HG03095 (cell line): Measurements from ENCODE around the gene DDX20.

Experiments
- ATAC-seq: cut with Tn5 transposase; IDR thresholded peaks from one replicate; pipeline ENCODE4 v1.9.1; 2021; ENCODE audit warnings: moderate library complexity; ENCODE audit not compliant: unreplicated experiment

Gene DDX20

GRCh38 chr1:111747282-111747734 lies 8.4 kb upstream of the DDX20 start:
- ATAC-seq: no peak

- no peak for ATAC-seq
These were observed 7.8 kb upstream of the DDX20 start for GRCh38 chr1:111747947-111748346.

DNA sequence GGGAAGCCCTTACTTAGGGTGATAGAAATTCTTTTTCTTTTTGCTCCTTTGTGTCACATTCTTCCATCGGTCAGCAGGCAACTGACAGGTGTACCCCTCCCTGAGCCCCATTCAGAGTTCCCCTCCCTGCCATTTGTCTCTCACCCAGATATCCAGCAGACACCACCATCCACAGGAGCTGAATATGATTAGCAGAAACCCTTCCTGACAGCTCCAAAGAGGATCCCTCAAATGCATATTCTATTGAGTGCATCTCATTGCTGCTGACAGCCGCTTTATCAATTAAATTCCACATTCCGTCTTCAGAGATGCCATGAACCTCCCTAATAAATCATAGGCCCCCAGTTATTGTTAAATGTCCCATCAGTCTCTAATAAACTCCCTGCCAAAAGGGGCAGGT lies 6.1 kb upstream of the DDX20 start:
- no peak for ATAC-seq

GRCh38 chr1:111750856-111751255 lies 4.8 kb upstream of the DDX20 start:
- no peak for ATAC-seq

DNA sequence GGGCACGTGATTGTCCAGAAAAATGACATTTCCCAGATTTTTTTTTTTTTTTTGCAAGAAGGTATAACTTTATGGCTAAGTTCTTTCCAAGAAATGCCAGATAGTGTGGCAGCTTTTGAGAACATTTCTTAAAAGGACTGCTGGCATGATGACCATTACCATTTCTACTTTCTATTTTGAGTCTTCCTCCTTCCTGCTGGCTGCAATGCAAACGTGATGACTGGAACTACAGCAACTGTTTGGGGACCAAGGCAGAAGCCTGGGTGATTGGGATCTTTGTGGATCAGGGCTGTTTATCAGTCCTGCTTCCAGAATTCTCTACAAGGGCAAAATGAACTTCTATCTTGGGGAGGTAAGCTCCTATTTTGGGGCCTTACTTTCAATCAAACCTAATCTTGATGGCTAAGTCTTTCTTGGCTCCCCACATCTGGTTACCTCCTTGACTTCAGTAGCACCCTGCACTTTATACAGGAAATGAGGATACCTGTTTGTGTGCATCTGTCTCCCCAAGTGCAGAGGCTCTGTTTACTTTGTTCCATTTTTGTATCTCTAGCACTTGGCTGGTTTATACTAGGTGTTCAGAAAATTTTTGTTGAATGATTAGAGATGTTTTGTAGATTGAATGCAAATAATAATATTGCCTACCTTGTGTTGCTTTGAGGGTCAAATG lies 3.7 kb upstream of the DDX20 start:
- ATAC-seq: no peak

GRCh38 chr1:111754984-111755330 lies 744 bp upstream of the DDX20 start:
- ATAC-seq: peak; percentile 8

GRCh38 chr1:111756124-111756513 lies 418 bp downstream of the DDX20 start:
- ATAC-seq: peak; percentile 15

DNA sequence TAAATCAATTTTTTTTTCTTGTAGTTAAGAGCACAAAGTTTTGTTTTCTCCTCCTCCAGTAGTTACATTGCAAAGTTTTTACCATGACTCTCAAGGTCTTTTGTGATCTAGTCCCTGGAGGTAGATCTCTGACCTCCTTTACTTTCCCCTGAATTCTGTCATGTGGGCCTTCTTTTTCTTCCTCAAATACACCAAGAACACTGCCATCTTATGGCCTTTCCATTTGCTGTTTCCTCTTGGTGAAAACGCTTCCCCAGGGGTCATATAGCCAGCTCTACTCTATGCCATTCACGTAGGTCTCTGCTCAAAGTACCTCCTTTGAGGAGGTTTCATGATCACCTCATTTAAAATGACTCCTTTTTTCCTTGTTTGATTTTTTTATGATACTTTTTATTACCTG lies 2.7 kb downstream of the DDX20 start:
- no peak for ATAC-seq

DNA sequence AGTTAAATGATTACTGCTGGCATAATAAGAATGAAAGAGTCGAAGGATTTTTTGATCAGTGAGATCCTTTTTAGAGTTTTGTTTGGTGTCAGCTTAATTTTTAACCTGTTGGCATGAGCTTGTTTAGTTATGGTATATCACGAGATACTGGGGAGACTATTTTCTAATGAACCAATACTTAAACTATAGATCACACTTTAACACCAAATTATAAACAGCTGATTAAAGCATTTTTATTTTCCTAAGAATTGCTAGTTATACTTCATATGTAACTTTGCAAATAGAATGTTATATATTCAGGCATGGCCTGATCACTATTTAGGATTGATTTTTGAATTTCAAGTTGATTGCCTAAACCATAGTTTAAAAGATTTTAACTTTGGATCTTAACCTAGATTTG lies 6.0 kb downstream of the DDX20 start:
- ATAC-seq: no peak

GRCh38 chr1:111762332-111762731 lies 6.6 kb downstream of the DDX20 start:
- ATAC-seq: no peak

DNA sequence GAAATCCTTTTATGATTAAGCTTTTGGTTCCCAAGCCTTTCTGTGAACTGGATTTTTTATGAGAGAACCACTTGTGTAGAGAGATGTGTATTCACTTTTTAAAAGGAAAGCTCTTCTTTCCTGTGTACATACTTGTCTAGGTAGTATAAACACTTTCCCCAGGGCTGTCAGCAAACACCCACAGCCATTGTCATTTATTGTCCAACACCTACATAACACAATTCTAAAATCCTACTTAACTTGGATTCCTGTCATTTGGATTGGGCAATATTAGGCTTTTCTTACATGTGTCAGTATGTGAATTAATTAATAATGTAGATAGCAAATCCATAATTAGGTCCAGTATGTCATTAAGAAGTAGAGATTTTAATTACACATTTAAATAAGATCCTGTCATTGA lies 12.3 kb downstream of the DDX20 start:
- ATAC-seq: no peak

- no peak for ATAC-seq
These were observed 12.9 kb downstream of the DDX20 start for GRCh38 chr1:111768625-111769024.

DNA sequence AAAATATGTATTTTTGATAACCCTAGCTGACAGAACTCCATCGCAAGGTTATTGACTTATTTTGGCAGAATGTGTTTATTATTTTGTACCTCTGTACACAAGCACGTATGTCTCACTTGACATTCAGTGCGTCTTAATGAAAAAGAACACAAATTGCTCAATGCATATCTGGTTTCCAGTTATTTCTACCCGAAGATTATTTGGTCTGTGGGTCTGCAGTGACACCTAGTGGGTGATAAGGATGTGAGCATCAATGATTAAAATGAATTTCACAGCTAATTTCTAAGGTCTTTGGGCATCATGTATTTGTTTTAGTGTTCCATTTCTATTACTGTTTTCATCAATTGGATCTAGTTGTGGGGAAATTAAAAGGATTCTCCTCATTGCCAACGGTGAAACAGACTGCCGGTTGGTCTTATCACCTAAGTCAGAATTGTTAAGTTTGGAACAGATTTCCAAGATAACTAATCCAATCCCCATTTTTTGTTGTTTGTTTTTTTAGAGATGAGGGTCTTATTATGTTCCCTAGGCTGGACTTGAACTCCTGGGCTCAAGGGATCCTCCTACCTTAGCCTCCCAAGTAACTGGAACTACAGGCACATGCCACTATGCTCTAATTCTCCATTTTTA lies 13.9 kb downstream of the DDX20 start:
- ATAC-seq: no peak

DNA sequence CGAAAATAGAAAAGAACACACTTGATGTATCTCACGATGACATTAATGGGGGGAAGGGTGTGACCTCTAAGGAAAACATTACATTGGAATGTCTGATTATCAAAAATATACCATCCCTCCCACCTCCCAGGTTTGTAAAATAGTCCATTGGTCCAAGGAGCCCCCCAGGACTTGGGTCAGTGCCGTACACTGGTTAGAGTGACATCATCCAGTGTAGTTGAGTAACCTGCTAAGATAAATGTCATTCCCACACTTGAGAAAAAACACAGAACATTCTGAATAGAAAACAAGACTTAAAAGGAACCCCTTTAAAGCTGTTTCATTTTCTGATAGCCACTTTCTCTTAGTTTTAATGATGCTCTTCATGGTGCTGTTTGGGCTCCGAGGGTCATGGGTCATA lies 15.2 kb downstream of the DDX20 start:
- ATAC-seq: no peak

GRCh38 chr1:111775966-111776365 lies 20.3 kb downstream of the DDX20 start:
- no peak for ATAC-seq

GRCh38 chr1:111776391-111776790 lies 20.7 kb downstream of the DDX20 start:
- no peak for ATAC-seq

GRCh38 chr1:111776861-111777260 lies 21.2 kb downstream of the DDX20 start:
- no peak for ATAC-seq

DNA sequence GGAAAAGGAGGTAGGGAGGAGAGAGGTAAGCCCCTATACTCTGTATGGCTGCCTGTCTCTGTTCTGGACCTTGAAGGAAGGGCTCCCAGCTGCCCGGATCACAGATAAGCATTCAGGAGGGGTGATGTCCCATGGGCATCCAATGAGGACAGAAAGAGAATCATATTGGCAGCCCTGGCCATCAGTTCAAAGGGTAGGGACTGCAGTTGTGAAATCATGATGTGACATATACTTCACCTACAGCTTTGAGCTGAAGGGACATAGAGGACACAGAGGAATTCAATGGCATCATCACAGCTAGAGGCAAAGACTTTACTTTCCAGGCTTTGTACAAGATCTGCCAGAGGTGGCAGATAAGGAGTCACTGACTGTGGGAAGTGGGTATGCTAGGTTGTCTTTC lies 21.6 kb downstream of the DDX20 start:
- no peak for ATAC-seq

DNA sequence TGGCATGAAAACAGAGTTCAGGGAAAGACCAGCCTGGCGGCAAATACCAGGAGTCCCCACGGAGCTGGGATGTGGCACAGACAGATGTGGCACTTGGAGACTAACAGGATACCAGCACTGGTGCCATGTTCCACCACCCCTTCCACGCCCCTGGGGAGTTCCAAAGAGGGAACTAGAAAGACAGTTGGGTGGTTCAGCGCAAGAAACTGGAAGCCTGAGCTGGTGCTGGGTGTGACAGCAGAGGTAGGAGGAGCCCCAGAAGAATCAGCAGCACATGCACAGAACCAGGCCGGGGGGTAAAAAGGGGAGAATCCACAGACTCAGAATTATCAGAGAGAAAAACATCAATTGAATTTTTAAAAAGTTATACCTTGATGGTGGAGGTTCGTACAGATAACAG lies 22.4 kb downstream of the DDX20 start:
- no peak for ATAC-seq

- ATAC-seq: no peak
These were observed 22.9 kb downstream of the DDX20 start for GRCh38 chr1:111778541-111779051.

GRCh38 chr1:111779546-111779945 lies 23.8 kb downstream of the DDX20 start:
- ATAC-seq: no peak

DNA sequence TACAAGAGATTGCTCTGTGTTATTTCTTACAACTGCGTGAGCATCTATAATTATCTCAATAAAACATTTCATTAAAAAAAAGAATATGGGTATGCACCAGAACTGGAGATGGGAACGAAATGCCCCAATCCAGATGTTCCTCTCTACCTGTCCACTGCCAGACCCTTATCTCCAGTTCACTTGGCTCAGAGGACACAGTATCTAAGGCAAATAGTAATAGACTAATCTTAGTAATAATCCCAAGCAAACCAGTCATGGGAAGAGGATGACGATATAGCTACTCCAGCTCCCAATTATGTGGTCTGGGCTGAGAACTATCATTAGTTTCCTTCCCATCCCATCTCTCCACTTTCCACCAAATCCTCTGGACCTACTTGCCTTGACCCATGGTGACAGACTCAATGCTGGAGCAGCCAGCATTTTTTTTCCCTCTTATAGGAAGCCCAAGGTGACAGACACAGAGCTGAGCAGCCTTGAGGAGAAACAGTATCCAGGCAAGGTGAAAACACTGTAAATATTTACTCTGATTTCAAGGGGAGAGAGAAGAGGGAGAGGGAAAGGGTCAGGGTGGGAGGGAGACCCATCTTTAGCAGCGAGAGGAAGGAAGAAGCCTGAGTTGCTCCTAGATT lies 28.7 kb downstream of the DDX20 start:
- no peak for ATAC-seq
